GM18505 (cell line): Measurements from ENCODE around the gene ABCA7.

Experiments used
- ATAC-seq: cut with Tn5 transposase; IDR thresholded peaks from one replicate; pipeline ENCODE4 v1.9.1; 2021; ENCODE audit not compliant: unreplicated experiment
- POLR2A ChIP-seq: IDR thresholded peaks from 4 replicates; pipeline ENCODE4 v1.6.1; 2011; ENCODE audit warnings: borderline replicate concordance; ENCODE audit not compliant: insufficient read depth, insufficient read length; ENCODE audit errors: extremely low read depth

ABCA7 gene

DNA sequence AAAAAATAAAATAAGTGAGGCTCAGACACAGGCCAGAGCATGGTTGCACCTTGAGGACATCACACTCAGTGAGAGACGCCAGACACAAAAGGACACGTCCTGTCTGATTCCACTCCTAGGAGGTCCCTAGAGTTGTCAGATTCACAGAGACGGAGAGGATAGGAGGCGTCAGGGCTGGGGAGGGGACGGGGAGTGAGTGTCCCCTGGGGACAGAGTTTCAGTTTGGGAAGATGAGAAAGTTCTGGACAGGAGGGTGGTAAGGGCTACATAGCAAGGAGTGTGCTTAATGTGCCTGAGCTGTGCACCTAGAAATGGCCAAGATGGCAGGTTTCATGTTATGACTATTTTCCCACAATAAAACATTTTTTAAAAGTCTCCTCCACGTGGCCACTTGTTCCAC lies 41.8 kb upstream of the ABCA7 start:
- no peak for ATAC-seq
- no peak for TF ChIP-seq POLR2A

DNA sequence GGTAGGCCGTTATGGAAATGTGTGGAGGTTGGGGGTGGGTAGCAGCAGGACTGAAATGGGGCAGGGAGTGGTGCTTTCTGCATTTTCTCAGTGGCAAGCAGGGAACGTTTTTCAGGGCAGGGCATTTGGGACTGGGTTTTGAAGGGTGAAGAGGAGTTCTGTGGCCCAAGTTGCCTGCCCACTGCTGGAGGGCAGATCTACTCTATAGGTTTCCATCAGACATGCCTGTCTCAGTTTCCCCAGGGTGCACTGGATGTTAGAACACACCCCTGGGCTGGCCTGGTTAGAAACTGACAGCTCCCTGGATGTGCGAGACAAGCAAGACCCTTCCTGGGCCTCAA lies 40.6 kb upstream of the ABCA7 start:
- ATAC-seq, result no peak
- TF ChIP-seq POLR2A, result no peak

DNA sequence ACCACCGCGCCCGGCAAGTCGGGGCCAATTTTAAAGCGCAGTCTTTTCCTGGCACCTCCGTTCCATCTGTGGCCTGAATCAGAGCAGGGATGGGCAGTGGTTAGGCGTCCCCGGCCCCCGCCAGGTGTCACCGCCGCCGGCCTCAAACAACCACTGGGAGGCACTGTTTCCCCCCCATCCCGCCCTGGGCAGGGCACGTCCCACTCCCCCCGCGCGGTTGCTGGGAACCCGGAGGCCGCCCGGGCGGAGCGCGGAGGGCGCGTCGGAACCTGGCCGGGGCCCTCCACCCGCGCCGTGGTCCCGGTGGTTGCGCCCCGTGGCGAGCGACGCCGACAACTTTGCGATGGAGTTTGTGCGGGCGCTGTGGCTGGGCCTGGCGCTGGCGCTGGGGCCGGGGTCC lies 39.8 kb upstream of the ABCA7 start, which contains the start of gene GRIN3B:
Gene GRIN3B, plus strand, starts transcription at position 325 of the 400 bp plus-strand sequence. Its CDS starts 19 bp downstream, at position 344.
- no peak for ATAC-seq
- no peak for TF ChIP-seq POLR2A

DNA sequence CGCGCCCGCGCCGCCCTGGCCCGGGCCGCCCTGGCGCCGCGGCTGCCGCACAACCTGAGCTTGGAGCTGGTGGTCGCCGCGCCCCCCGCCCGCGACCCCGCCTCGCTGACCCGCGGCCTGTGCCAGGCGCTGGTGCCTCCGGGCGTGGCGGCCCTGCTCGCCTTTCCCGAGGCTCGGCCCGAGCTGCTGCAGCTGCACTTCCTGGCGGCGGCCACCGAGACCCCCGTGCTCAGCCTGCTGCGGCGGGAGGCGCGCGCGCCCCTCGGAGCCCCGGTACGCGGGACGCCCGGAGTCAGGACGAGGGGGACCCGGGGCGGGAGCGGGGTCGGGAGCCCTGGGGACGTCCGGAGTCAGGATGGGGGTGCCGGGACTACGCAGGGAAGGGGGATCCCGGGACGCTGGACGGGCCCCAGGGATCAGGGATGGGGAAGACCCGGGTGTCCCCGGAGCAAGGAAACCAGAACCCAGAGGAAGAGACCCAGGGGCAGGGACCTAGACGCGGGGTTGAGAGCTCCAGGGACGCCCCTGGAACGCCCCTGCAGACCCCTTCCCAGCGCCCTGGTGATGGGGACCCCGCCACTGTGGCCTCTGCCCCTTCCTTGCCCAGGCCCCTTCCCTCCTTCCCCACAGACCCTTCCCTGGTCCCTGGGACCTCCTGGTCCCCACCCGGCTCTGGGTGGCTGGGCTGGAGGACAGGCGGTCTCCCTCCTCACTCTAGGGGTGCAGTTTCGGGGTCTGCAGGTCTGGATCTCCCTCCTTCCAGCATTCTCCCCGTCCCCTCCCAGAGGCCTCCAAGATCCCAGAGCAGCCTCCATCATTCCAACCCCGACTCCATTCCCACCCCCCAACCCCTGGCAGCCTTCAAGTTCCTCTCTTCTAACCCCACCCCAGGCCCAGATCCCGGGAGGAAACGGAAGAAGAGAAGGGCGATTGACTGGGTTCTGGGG lies 39.0 kb upstream of the ABCA7 start:
- no peak for ATAC-seq
- no peak for TF ChIP-seq POLR2A

DNA sequence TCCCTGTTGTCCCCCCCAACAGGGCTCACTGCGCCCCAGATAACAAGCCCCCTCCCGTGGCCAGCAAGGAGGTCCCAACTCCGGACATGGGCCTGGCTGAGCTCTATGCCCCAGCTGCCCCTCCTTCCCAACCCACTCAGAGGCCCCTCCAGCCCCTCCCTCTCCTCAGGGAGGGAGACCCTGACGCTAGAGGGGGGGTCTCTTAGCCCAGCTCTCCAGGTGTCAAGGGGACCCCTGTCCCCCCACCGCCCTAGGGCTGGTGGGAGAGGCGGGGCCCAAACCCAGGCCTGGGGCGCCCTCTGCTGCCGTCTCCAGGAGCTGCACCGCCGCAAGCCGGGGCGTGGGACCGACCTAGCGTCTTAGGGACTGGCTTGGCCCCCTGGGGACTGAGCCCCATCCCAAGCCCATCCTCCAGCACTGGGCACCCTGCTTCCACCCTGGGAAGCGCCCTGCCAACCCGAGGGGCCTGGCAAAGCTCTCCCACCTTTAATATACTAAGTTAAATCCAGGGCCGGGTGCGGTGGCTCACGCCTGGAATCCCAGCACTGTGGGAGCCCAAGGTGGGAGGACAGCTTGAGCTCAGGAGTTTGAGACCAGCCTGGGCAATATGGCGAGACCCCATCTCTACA lies 38.3 kb upstream of the ABCA7 start:
- ATAC-seq, result no peak

DNA sequence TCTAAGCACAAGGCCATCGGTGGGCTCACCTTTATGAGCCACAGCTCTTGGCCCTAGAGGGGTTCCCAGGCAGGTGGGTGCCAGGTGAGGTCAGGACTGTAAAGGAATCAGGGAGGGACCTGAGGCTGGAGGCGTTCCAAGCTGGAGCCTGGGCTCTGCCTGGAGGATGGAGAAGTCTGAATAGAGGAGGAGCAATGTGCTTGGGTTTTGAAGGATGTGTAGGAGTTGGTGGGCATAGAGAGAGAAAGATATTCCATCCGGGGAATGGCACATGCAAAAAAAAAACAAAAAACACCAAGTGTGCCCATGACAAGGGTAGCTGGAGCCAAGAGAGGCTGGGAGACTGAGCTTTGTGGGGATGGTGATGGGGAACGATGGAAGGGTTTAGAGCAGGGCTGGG lies 37.3 kb upstream of the ABCA7 start:
- no peak for TF ChIP-seq POLR2A
- no peak for ATAC-seq

More for the DNA sequence above, 38.3 kb upstream of the ABCA7 start:
- TF ChIP-seq POLR2A, result no peak

DNA sequence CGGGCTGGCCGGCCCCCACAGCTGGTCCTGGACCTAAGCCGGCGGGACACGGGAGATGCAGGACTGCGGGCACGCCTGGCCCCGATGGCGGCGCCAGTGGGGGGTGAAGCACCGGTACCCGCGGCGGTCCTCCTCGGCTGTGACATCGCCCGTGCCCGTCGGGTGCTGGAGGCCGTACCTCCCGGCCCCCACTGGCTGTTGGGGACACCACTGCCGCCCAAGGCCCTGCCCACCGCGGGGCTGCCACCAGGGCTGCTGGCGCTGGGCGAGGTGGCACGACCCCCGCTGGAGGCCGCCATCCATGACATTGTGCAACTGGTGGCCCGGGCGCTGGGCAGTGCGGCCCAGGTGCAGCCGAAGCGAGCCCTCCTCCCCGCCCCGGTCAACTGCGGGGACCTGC lies 36.6 kb upstream of the ABCA7 start:
- no peak for ATAC-seq
- TF ChIP-seq POLR2A, result no peak

DNA sequence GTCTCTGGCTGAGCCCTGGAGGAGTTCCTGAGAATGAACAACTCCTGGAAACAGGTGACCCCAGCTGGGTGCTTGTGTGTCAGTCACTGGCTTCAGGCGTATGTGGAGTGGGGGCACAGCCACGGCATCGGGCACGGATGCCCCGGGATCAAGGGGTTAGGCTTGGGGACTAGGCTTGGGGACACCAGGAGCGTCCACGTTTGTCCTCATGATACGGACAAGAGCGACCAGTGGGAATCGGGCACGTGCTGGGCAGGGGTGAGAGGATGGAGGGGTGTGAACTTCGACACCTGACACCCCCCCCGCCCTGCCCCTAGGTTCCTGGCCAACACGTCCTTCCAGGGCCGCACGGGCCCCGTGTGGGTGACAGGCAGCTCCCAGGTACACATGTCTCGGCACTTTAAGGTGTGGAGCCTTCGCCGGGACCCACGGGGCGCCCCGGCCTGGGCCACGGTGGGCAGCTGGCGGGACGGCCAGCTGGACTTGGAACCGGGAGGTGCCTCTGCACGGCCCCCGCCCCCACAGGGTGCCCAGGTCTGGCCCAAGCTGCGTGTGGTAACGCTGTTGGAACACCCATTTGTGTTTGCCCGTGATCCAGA lies 35.6 kb upstream of the ABCA7 start:
- no peak for TF ChIP-seq POLR2A
- ATAC-seq, result no peak

DNA sequence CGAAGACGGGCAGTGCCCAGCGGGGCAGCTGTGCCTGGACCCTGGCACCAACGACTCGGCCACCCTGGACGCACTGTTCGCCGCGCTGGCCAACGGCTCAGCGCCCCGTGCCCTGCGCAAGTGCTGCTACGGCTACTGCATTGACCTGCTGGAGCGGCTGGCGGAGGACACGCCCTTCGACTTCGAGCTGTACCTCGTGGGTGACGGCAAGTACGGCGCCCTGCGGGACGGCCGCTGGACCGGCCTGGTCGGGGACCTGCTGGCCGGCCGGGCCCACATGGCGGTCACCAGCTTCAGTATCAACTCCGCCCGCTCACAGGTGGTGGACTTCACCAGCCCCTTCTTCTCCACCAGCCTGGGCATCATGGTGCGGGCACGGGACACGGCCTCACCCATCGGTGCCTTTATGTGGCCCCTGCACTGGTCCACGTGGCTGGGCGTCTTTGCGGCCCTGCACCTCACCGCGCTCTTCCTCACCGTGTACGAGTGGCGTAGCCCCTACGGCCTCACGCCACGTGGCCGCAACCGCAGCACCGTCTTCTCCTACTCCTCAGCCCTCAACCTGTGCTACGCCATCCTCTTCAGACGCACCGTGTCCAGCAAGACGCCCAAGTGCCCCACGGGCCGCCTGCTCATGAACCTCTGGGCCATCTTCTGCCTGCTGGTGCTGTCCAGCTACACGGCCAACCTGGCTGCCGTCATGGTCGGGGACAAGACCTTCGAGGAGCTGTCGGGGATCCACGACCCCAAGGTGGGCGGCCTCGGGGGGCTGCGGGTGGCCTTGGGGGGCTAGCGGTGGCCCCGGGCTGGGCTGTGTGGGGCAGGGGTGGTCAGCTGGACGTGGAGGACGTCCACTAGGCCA lies 34.9 kb upstream of the ABCA7 start:
- no peak for TF ChIP-seq POLR2A
- ATAC-seq, result no peak

DNA sequence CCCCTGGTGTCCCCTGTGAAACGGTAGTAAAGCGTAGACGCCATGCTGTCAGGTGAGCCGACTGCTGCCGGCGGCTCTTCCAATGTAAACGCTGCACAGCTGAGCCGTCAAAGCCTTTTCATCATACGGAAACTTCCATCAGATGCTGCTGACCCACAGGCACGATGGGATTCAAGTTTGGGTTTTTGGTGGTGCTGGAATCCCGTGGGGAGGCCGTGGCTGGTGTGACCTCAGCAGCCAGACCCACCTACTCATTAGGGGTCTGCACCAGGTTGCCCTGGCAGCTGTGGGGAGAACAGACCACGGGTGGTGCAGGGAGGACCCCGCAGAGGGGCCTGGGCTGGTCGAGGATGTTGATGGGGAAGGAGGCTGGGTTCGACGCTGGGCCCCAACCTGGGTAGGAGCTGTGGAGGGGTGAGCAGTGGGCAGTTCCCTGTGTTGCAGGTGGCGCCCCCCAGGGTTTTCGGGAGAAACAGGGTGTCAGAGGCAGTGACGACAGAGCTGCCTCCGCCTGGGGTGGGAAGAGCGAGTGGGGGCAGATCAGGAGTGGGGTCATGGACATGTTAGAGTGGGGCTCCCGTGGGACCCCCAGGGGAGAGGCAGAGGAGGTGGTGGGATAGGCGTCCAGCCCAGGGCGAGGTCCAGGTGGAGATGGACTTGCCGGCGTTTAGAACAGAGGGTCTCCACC lies 33.1 kb upstream of the ABCA7 start:
- ATAC-seq, result no peak
- no peak for TF ChIP-seq POLR2A

DNA sequence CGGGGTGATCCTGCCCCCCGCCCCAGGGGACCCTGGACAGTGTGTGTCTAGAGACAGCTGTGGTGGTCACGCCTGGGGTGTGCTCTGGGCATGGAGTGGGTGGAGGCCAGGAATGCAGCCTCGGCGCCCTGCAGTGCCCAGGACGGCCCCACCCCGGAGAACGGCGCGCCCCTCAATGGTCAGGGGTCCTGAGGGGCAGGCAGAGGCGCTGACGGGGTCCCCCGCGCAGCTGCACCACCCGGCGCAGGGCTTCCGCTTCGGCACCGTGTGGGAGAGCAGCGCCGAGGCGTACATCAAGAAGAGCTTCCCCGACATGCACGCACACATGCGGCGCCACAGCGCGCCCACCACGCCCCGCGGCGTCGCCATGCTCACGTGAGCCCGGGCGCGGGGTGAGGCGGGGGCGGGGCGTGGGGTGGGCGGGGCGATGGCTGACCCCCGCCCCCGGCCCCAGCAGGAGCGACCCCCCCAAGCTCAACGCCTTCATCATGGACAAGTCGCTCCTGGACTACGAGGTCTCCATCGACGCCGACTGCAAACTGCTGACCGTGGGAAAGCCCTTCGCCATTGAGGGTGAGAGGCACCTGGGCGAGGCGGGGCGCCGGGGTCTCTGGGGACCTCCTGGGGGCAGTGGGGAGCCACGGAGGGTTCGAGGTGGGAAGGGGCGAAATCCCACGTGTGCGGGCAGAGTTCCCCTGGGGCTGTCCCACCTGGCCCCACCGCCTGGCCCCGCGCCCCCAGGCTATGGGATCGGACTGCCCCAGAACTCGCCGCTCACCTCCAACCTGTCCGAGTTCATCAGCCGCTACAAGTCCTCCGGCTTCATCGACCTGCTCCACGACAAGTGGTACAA lies 32.3 kb upstream of the ABCA7 start:
- ATAC-seq, result no peak
- no peak for TF ChIP-seq POLR2A

DNA sequence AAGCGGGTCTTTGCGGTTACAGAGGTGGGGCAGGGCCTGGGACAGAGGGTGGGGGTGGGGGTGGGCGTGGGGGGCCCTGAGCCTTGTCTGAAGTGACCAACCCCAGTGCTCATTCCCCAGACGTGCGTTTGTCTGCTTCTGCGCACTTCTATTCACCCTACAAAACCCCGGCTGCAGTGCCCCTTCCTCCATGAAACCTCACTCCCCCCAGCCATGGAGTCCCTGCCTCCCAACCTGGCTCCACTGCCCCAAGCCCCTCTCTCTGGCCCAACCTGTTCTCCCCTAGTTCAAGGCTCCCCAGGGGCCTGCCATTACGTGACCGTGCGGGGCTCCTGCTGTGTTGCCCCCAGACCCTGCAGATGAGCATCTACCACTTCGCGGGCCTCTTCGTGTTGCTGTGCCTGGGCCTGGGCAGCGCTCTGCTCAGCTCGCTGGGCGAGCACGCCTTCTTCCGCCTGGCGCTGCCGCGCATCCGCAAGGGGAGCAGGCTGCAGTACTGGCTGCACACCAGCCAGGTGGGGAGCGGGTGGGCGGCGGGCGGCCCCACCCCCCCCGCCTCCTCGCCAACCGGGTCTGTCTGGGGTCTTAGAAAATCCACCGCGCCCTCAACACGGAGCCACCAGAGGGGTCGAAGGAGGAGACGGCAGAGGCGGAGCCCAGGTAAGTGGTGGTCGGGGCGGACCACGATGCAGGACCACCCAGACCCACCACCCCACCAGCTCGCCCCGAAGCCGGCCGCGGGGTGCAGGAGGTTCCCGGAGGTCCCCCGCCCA lies 31.5 kb upstream of the ABCA7 start:
- no peak for TF ChIP-seq POLR2A

More for the DNA sequence above, 31.5 kb upstream of the ABCA7 start:
- ATAC-seq, result no peak
